ENCODE measurements around the gene POLR3H.
"Not testable (repeated sequence)": the region's sequence is repeated elsewhere in the genome, so short reads cannot be mapped to it uniquely, and the experiment has no call there.

POLR3H gene

DNA sequence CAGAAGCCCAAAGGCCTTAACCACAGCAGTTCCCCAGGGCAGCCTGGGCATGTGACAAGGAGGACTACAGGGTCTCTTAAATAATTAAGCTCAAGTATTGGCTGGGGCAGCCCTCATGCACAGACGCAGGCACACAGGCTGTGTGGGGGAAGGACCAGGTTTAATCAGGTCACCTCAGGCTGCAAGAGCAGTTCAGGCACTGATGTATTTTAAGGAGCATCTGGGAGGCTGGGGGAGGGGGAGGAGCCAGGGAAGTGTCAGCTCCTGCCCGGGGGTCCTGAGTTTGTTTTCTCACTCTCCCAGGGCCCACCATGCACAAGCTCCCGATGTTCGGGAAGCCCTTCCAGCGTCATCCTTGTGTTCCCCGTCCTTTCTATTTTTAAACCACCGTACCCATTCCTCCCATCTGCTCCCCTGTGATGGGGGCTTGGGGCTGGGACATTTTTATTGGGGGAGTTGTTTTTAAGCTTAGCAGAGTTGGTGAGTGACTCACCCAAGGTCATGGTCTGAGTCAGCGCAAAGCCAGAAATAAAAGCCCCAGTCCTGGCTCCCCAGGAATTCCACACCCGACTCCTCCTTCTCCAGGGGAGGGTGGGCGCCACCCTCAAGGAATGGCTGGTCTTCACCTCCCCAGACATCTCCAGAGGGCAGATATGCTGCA is 18.9 kb upstream of the POLR3H start:
- no peak for DNase-seq

GRCh38 chr22:41562461-41562860 is 18.2 kb upstream of the POLR3H start:
- no peak for DNase-seq

DNA sequence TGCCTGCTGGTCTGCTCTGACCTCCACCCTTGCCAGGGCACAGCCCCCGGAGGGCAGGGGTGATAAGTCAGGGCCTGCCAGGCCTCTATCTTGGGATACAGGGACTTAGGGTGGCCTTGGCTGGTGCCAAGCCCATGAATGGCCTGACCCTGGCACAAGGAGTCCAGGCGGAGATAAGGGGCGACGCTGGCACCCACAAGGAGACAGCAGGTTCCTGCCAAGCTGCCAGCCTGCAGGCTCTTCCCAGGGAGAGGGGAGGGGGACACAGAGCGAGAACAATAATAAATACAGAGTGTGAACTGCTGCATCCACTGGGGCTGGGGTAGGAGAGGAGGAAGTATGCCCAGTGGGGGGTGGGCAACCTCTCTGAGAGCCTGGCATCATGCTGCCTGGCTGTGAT is 17.5 kb upstream of the POLR3H start:
- no peak for DNase-seq

DNA sequence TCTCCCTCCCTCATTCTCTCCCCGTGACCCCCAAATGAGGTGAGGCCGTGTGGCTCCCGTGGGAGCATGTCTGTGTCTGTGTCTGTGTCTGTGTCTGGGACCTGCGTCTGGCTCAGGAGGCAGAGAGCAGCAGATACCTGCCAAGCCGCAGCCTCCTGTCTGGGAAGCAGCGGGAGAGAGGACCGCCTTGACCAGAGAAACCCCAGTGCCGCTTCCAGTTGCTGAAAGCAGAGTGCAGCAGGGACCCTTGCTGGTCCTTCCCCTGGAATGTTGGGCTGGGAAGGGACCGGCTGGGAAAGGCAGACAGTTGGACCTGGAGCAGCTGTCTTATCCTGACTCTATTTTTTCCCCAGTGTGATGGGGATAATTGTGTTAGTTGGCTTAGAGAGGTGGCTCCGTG is 17.1 kb upstream of the POLR3H start:
- no peak for DNase-seq

- DNase-seq, result no peak
These were observed 15.8 kb upstream of the POLR3H start for GRCh38 chr22:41560095-41560471.

DNA sequence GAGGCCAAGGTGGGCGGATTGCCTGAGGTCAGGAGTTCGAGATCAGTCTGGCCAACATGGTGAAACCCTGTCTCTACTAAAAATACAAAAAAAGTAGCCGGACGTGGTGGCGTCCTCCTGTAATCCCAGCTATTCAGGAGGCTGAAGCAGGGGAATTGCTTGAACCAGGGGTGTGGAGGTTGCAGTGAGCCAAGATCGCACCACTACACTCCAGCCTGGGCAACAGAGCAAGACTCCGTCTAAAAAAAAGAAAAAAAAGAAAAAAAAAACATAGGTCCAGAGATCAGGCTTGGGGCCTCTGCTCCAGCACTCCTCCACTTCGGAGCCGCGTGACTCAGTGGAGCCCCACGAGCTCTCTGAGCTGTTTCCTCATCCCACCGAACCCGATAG is 14.0 kb upstream of the POLR3H start:
- not testable (repeated sequence) for DNase-seq

- DNase-seq, result peak; percentile 15
These were observed 13.4 kb upstream of the POLR3H start for GRCh38 chr22:41557401-41558240.

GRCh38 chr22:41556561-41556960 is 12.3 kb upstream of the POLR3H start:
- no peak for DNase-seq

DNA sequence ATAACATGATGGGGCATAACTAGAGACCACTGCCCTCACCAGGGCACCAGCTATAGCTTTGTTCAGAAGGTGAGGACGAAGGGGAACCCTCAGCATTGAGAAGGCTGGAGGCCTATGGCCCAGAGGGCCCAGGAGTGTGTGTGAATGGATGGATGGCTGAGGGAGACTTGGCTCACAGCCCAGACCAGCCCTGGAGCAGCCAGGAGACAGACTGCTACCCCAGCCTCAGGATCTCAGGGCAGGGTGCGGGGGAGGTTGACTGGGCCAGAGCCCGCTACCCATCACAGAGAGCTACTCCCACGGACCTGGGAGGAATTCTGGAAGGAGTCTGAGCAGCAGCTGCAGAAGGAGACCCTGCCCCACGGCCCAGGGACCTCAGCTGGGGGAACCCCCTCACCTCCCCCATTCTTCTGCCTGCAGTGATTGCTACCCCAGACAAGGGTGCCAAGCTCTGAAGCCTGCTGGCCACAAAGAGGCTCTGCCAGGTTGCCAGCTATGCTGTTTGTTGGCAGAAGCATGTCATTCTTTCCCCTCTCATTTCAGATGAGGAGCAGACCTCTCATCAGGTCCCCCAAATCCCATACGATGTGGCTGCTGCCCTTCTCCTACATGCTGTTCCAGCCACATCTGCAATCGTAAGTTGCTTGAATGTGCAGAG is 11.2 kb upstream of the POLR3H start:
- DNase-seq, result no peak

- DNase-seq, result no peak
These were observed 7.8 kb upstream of the POLR3H start for GRCh38 chr22:41551877-41552582.

DNA sequence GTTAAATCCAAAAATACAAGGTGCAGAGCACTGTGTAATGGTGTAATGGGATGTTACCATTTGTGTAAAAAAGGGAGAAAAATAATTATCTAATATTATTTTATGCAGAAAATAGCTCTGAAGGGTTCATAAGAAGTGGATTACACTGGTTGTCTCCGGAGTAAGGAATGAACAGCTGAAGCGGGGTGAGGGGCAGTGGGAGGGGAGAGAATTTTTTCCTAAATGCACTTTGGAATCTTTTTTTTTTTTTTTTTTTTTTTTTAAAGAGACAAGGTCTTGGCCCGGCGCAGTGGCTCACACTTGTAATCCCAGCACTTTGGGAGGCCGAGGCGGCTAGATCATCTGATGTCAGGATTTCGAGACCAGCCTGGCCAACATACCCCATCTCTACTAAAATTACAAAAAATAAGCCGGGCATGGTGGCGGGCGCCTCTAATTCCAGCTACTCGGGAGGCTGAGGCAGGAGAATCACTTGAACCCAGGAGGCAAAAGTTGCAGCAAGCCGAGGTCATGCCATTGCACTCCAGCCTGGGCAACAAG is 6.8 kb upstream of the POLR3H start:
- no peak for DNase-seq

DNA sequence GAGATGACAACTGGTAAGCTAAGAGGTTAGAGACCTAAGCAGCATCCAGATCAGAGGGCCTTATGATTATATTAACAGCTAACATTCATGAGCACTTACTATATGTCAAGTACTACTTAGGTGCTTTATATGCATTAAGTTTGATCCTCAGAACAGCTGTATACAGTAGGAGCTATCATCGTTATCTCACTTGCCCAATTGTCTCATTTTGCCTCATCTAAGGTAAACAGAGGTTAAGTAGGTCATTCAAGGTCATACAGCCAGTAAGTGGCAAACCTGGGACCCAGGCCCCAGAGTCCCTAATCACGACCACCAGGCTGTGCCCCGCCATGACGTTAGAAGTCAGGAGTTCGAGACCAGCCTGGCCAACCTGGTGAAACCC is 4.6 kb upstream of the POLR3H start:
- no peak for DNase-seq

GRCh38 chr22:41544671-41545476 is 604 bp upstream of the POLR3H start:
- no peak for DNase-seq

- DNase-seq, result no peak
These were observed 2.0 kb downstream of the POLR3H start for GRCh38 chr22:41542224-41542623.

- no peak for DNase-seq
These were observed 2.8 kb downstream of the POLR3H start for GRCh38 chr22:41541484-41541883.

GRCh38 chr22:41540365-41540764 is 3.9 kb downstream of the POLR3H start:
- DNase-seq, result no peak

DNA sequence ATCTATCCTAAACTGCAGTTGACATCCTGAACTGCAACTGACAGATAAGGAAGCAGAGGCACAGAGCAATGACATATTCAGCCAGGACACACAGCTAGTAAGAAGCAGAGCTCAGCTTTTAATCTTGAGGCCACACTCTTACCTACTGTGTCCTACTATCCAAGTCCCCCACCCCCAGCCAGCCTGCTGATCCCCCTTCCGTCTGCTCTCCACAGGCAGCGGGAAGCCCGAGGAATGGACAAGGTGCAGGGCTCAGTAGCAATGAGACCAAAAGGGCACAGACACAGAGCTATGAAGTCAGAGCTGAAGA is 4.3 kb downstream of the POLR3H start:
- DNase-seq, result no peak

GRCh38 chr22:41539146-41540005 is 4.9 kb downstream of the POLR3H start:
- DNase-seq, result no peak

GRCh38 chr22:41538583-41538982 is 5.7 kb downstream of the POLR3H start:
- DNase-seq, result no peak

DNA sequence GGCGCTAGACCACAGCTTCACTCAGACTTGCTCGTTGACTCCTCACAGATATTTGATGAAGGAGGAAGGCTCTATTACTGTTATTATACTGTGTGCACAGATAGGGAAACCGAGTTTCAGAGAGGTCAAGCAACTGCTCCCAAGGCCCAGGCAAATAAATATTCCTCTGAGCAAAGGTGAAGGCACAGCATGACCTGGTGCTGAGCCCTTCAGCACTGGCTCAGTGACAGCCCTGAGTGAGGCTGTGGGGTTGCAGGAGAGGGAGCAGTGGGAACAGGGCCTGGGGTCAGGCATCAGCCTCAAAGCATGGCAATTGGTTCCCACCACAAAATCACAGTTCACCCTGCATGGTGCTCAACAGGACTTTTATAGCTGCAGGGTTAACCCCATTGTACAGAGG is 7.1 kb downstream of the POLR3H start:
- DNase-seq, result no peak

GRCh38 chr22:41535244-41535643 is 9.0 kb downstream of the POLR3H start:
- no peak for DNase-seq

Measured in CD4-positive, alpha-beta T cell treated with Interleukin-17A for 4 hours (primary cell).